Lower lobe of right lung (tissue), 2 donors: ENCODE data around the gene TAB3. TPM values are rescaled to one million over a fixed set of nuclear protein-coding genes. Genes with fewer than 3 reads are reported as not detected.

Experiments used
- ATAC-seq, 2 donors: fragments of 200-7000 bp; cut with Tn5 transposase; one replicate each; pipeline ENCODE4 v1.9.1; 2020 to 2022; ENCODE audit warnings: mild to moderate bottlenecking in 2 of 2, moderate library complexity in 2 of 2
- DNase-seq: peaks from one replicate; pipeline ENCODE4 v3.0.0-alpha.2; 2020
- H3K27ac ChIP-seq: fragments of 200-600 bp; one replicate; pipeline ENCODE4 v1.8.0; 2022
- H3K27me3 ChIP-seq: fragments of 200-600 bp; one replicate; pipeline ENCODE4 v1.8.0; 2022; ENCODE audit warnings: low read depth
- H3K36me3 ChIP-seq: fragments of 200-600 bp; one replicate; pipeline ENCODE4 v1.8.0; 2022; ENCODE audit warnings: mild to moderate bottlenecking
- H3K4me1 ChIP-seq: fragments of 200-600 bp; one replicate; pipeline ENCODE4 v1.8.0; 2022
- H3K4me3 ChIP-seq: fragments of 200-600 bp; one replicate; pipeline ENCODE4 v1.8.0; 2022; ENCODE audit warnings: mild to moderate bottlenecking
- H3K9me3 ChIP-seq: fragments of 200-600 bp; one replicate; pipeline ENCODE4 v1.8.0; 2022
- intact Hi-C: fragments of 100-400 bp; cut with DNase I; formaldehyde crosslinking; loops from one replicate; pipeline ENCODE4 v1.11.0; 2022
- total RNA-seq: library from RNA; stranded (reverse); fragmentation: NEBNext Ultra II Directional; extraction: Animal tissue kit (Norgen Biotek cat#: 25700); gene quantifications from one replicate; pipeline ENCODE4 v1.2.1, GENCODE V29; 2021
- TF ChIP-seq, protein P1 (sequence below): fragments of 200-600 bp; IDR thresholded peaks from one replicate; pipeline ENCODE4 v1.8.0; 2022; ENCODE audit warnings: antibody characterized with exemption, mild to moderate bottlenecking
- donor health status: DM: no; HTN: yes; CAD: no; lungs with severe emphysema.

Gene TAB3
- total RNA-seq, 1 donor from 2014 or later: 23.3 TPM

DNA sequence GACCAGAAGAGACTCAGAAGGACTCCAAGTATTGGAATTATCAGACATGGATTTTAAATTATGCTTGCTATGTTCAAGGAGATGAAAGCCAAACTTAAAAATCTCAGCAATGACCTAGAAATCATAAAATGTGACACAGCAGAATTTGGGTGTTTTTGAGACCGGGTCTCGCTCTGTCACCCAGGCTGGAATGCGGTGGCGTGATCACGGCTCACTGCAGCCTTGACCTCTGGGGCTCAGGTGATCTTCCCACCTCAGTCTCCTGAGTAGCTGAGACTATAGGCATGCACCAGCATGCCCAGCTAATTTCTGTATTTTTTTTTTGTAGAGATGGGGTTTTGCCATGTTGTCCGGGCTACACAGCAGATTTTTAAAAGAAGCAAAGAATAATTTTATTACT is 12.7 kb downstream of the TAB3 start:
- TF ChIP-seq, protein P1, sequence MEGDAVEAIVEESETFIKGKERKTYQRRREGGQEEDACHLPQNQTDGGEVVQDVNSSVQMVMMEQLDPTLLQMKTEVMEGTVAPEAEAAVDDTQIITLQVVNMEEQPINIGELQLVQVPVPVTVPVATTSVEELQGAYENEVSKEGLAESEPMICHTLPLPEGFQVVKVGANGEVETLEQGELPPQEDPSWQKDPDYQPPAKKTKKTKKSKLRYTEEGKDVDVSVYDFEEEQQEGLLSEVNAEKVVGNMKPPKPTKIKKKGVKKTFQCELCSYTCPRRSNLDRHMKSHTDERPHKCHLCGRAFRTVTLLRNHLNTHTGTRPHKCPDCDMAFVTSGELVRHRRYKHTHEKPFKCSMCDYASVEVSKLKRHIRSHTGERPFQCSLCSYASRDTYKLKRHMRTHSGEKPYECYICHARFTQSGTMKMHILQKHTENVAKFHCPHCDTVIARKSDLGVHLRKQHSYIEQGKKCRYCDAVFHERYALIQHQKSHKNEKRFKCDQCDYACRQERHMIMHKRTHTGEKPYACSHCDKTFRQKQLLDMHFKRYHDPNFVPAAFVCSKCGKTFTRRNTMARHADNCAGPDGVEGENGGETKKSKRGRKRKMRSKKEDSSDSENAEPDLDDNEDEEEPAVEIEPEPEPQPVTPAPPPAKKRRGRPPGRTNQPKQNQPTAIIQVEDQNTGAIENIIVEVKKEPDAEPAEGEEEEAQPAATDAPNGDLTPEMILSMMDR: no peak
- no peak overlapping the region for H3K27ac ChIP-seq
- intact Hi-C loops: no loop called here
- no peaks in the 10 kb centered on the region for H3K4me1 ChIP-seq
- no peak for ATAC-seq
- no peaks in the 10 kb centered on the region for H3K27me3 ChIP-seq
- H3K9me3 ChIP-seq: no peaks in the 10 kb centered on the region
- H3K4me3 ChIP-seq: no peak overlapping the region
- H3K36me3 ChIP-seq: no peaks in the 10 kb centered on the region
- DNase-seq: no peak

DNA sequence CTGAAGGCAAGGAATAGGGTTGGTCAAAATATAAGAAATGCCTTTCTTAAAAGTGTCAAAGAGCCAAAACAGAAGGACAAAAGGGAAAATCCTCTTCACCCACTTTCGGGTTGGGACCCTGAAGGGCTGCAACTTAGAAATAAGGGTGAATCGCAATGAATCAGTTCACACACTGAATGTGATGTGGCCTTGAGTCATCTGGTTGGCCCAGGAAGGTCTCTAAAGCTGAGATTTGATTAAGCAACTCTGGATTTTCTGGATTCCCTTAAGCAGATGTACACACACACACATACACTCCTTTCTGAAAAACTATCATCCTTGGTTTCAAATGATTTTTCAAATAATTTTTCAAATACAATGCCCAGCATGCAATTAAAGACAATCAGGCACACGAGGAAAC is 13.1 kb downstream of the TAB3 start:
- no peak overlapping the region for H3K27ac ChIP-seq
- ATAC-seq: no peak
- intact Hi-C loops: no loop called here
- no peaks in the 10 kb centered on the region for H3K4me1 ChIP-seq
- no peaks in the 10 kb centered on the region for H3K36me3 ChIP-seq
- H3K9me3 ChIP-seq: no peaks in the 10 kb centered on the region
- no peak overlapping the region for H3K4me3 ChIP-seq
- no peak for DNase-seq
- TF ChIP-seq, protein P1: no peak
- H3K27me3 ChIP-seq: no peaks in the 10 kb centered on the region

DNA sequence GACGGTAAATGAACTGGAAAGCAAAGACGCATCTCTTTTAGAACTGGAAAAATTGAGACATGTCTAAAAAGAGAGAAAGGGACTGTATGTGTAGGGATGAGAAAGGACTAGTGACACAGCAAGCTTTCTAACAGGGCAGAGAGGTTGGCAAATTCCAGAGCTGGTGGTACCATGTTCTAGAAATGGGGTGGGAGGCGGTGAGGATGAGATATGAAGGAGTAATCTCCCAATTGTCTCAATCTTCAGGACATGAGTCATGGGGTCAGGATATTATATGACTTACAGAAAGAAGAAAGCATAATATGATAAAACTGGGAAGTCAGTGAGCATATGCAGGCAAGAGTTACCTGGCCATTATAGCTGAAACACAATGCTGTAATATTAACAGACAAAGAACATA is 14.2 kb downstream of the TAB3 start:
- no peaks in the 10 kb centered on the region for H3K9me3 ChIP-seq
- DNase-seq (no peak), ATAC-seq (no peak)
- H3K27me3 ChIP-seq: no peaks in the 10 kb centered on the region
- intact Hi-C loops: no loop called here
- TF ChIP-seq, protein P1: no peak
- no peaks in the 10 kb centered on the region for H3K36me3 ChIP-seq
- no peak overlapping the region for H3K27ac ChIP-seq
- no peak overlapping the region for H3K4me3 ChIP-seq
- no peaks in the 10 kb centered on the region for H3K4me1 ChIP-seq

- intact Hi-C loops: no loop called here
Observed at GRCh38 chrX:30870572-30870971, 18.5 kb downstream of the TAB3 start.

GRCh38 chrX:30865612-30866011 is 23.4 kb downstream of the TAB3 start:
- no peaks in the 10 kb centered on the region for H3K9me3 ChIP-seq
- no peaks in the 10 kb centered on the region for H3K27me3 ChIP-seq
- intact Hi-C loops: no loop called here
- peak overlapping the region; percentile 24 for H3K27ac ChIP-seq
- no peak overlapping the region for H3K4me3 ChIP-seq
- TF ChIP-seq, protein P1: no peak
- no peaks in the 10 kb centered on the region for H3K4me1 ChIP-seq
- DNase-seq (no peak), ATAC-seq (peak in 1 of 2 donors; percentile 71)
- H3K36me3 ChIP-seq: peaks cover 8% of the 10 kb centered on the region

More at GRCh38 chrX:30870572-30870971, 18.5 kb downstream of the TAB3 start:
- H3K27me3 ChIP-seq: no peaks in the 10 kb centered on the region
- H3K4me3 ChIP-seq: no peak overlapping the region
- TF ChIP-seq, protein P1: no peak
- DNase-seq (no peak), ATAC-seq (no peak)
- H3K9me3 ChIP-seq: no peaks in the 10 kb centered on the region
- no peaks in the 10 kb centered on the region for H3K4me1 ChIP-seq
- H3K27ac ChIP-seq: no peak overlapping the region
- H3K36me3 ChIP-seq: peaks cover 8% of the 10 kb centered on the region

DNA sequence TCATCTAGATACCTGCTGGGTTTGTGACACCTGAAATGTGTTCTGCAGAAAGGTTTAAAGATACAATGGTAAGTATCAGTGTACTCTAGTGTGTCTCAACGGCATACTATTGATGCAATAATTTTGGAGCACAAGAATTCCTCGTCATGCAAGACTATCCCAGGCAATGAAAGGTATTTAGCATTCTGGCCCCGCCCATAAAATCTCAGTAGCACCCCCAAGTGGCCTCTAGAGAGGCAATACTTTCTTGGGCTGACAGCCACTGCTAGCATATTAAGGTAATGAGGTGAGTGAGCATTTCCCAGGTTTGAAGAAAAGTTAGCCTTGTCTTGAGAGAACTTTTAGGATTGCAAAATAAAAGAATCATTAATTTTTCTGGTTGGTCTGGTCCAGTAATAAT is 24.0 kb downstream of the TAB3 start:
- no peaks in the 10 kb centered on the region for H3K27me3 ChIP-seq
- peak overlapping the region; percentile 24 for H3K27ac ChIP-seq
- no peaks in the 10 kb centered on the region for H3K9me3 ChIP-seq
- intact Hi-C loops: no loop called here
- TF ChIP-seq, protein P1: peak; percentile 12
- no peak for DNase-seq
- ATAC-seq: peak; percentile 73 to 86
- no peak overlapping the region for H3K4me3 ChIP-seq
- H3K36me3 ChIP-seq: peaks cover 8% of the 10 kb centered on the region
- no peaks in the 10 kb centered on the region for H3K4me1 ChIP-seq
